PC-3 (cell line): ENCODE results near the gene CTAG2. TPM values are rescaled to one million over a fixed set of nuclear protein-coding genes. Genes with fewer than 3 reads are reported as not detected.

ENCODE experiments used
- ATAC-seq: fragments of 200-7000 bp; cut with Tn5 transposase; 2 replicates; pipeline ENCODE4 v1.9.1; 2020; ENCODE audit warnings: mild to moderate bottlenecking, moderate library complexity
- BruUV-seq: library from RNA; stranded (reverse); fragments of 400-500 nt; replicated peaks from 2 replicates; lab custom pipeline; 2021; lab: Mats Ljungman, UMichigan
- CTCF ChIA-PET: fragments of 300-600 bp; sonication (Branson Sonifier 250); formaldehyde crosslinking; loops from one replicate; lab custom pipeline; 2022; ENCODE audit warnings: antibody characterized with exemption; lab: Charles Lee
- POLR2A ChIA-PET: fragments of 300-600 bp; sonication (Branson Sonifier 250); formaldehyde crosslinking; loops from one replicate; lab custom pipeline; 2022; ENCODE audit warnings: antibody characterized with exemption; ENCODE audit not compliant: unreplicated experiment; lab: Charles Lee
- DNase-seq: peaks from one replicate; pipeline ENCODE4 v3.0.0-alpha.2; 2015
- H2AFZ ChIP-seq: fragments of 300-600 bp; sonication (generic); 2 replicates; pipeline ENCODE4 v1.6.0; 2016; ENCODE audit warnings: antibody characterized with exemption, low read length
- H3F3A ChIP-seq: fragments of 300-600 bp; sonication (generic); one replicate; pipeline ENCODE4 v1.6.0; 2017; ENCODE audit warnings: antibody characterized with exemption, low read length, control low read depth, mild to moderate bottlenecking; ENCODE audit not compliant: unreplicated experiment
- H3K27ac ChIP-seq: fragments of 300-600 bp; sonication (generic); 2 replicates; pipeline ENCODE4 v1.5.1; 2016; ENCODE audit warnings: mild to moderate bottlenecking, low read length
- H3K27me3 ChIP-seq: fragments of 300-600 bp; sonication (generic); 2 replicates; pipeline ENCODE4 v1.6.1; 2016; ENCODE audit warnings: low read length, mixed read lengths
- H3K36me3 ChIP-seq: fragments of 300-600 bp; sonication (generic); 2 replicates; pipeline ENCODE4 v1.6.1; 2016; ENCODE audit warnings: low read depth, mixed run types, low read length, mixed read lengths
- H3K4me1 ChIP-seq: fragments of 300-600 bp; sonication (generic); 2 replicates; pipeline ENCODE4 v1.5.1; 2016; ENCODE audit warnings: low read length; ENCODE audit not compliant: insufficient read depth
- H3K4me2 ChIP-seq: fragments of 300-600 bp; sonication (generic); 2 replicates; pipeline ENCODE4 v1.6.0; 2016; ENCODE audit warnings: low read length
- H3K4me3 ChIP-seq: fragments of 300-600 bp; sonication (generic); 2 replicates; pipeline ENCODE4 v1.5.1; 2016; ENCODE audit warnings: mild to moderate bottlenecking, low read length, mixed read lengths
- H3K79me2 ChIP-seq: fragments of 300-600 bp; sonication (generic); 2 replicates; pipeline ENCODE4 v1.6.1; 2017; ENCODE audit warnings: low read length, mixed read lengths
- H3K9ac ChIP-seq: fragments of 300-600 bp; sonication (generic); 2 replicates; pipeline ENCODE4 v1.6.0; 2016; ENCODE audit warnings: mild to moderate bottlenecking, low read length
- H3K9me2 ChIP-seq: fragments of 300-600 bp; sonication (generic); replicated peaks from 2 replicates; pipeline ENCODE4 v1.6.1; 2016; ENCODE audit warnings: mixed run types, low read length, mixed read lengths
- H3K9me3 ChIP-seq: fragments of 300-600 bp; sonication (generic); 2 replicates; pipeline ENCODE4 v1.6.1; 2016; ENCODE audit warnings: low read length, mixed read lengths
- H4K20me1 ChIP-seq: fragments of 300-600 bp; sonication (generic); 2 replicates; pipeline ENCODE4 v1.6.1; 2016; ENCODE audit warnings: low read length, mixed read lengths
- EZH2 ChIP-seq: fragments of 300-600 bp; sonication (generic); IDR thresholded peaks from one replicate; pipeline ENCODE4 v1.6.1; 2017; ENCODE audit warnings: antibody characterized with exemption, mild to moderate bottlenecking, low read length; ENCODE audit not compliant: unreplicated experiment
- EZH2phosphoT487 ChIP-seq: fragments of 300-600 bp; sonication (generic); IDR thresholded peaks from 2 replicates; pipeline ENCODE4 v1.6.1; 2018; ENCODE audit warnings: mild to moderate bottlenecking, antibody characterized with exemption, low read length, borderline replicate concordance
- intact Hi-C: fragments of 100-400 bp; cut with micrococcal nuclease; formaldehyde crosslinking; loops from 2 replicates; pipeline ENCODE4 v1.9.0; 2023
- total RNA-seq: library from RNA; depleted of rRNA; stranded (reverse); fragments of >200 nt; gene quantifications from 2 replicates; pipeline ENCODE4 v1.2.3, GENCODE V29; 2014
- TF ChIP-seq, protein P1 (sequence below): fragments of 300-600 bp; sonication (generic); conservative IDR thresholded peaks from 2 replicates; pipeline ENCODE4 v1.5.1; 2017; ENCODE audit warnings: antibody characterized with exemption, low read depth, mild to moderate bottlenecking, low read length

CTAG2 gene
- total RNA-seq, 1 experiment from 2014 or later = not detected

GRCh38 chrX:154605566-154605965 is 47.8 kb downstream of the CTAG2 start:
- TF ChIP-seq, protein P1, sequence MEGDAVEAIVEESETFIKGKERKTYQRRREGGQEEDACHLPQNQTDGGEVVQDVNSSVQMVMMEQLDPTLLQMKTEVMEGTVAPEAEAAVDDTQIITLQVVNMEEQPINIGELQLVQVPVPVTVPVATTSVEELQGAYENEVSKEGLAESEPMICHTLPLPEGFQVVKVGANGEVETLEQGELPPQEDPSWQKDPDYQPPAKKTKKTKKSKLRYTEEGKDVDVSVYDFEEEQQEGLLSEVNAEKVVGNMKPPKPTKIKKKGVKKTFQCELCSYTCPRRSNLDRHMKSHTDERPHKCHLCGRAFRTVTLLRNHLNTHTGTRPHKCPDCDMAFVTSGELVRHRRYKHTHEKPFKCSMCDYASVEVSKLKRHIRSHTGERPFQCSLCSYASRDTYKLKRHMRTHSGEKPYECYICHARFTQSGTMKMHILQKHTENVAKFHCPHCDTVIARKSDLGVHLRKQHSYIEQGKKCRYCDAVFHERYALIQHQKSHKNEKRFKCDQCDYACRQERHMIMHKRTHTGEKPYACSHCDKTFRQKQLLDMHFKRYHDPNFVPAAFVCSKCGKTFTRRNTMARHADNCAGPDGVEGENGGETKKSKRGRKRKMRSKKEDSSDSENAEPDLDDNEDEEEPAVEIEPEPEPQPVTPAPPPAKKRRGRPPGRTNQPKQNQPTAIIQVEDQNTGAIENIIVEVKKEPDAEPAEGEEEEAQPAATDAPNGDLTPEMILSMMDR = no peak
- TF ChIP-seq EZH2 = no peak
- TF ChIP-seq EZH2phosphoT487 = no peak
- CTCF ChIA-PET = no interaction called here
- no peaks in the 10 kb centered on the region for H3K9me2 ChIP-seq
- no peaks in the 10 kb centered on the region for H3K79me2 ChIP-seq
- no peaks in the 10 kb centered on the region for H3K27me3 ChIP-seq
- intact Hi-C loops = no loop called here
- no peak overlapping the region for H3K4me2 ChIP-seq
- POLR2A ChIA-PET = no interaction called here
- H3K27ac ChIP-seq = no peak overlapping the region
- H3K36me3 ChIP-seq = no peaks in the 10 kb centered on the region
- H3K4me3 ChIP-seq = no peak overlapping the region
- H3K9ac ChIP-seq = no peak overlapping the region
- BruUV-seq = no TSS peak
- H3K9me3 ChIP-seq = no peaks in the 10 kb centered on the region
- no peak for DNase-seq
- H4K20me1 ChIP-seq = no peaks in the 10 kb centered on the region
- ATAC-seq = no peak
- H3F3A ChIP-seq = no peaks in the 10 kb centered on the region
- no peak overlapping the region for H2AFZ ChIP-seq
- peaks cover 56% of the 10 kb centered on the region for H3K4me1 ChIP-seq

DNA sequence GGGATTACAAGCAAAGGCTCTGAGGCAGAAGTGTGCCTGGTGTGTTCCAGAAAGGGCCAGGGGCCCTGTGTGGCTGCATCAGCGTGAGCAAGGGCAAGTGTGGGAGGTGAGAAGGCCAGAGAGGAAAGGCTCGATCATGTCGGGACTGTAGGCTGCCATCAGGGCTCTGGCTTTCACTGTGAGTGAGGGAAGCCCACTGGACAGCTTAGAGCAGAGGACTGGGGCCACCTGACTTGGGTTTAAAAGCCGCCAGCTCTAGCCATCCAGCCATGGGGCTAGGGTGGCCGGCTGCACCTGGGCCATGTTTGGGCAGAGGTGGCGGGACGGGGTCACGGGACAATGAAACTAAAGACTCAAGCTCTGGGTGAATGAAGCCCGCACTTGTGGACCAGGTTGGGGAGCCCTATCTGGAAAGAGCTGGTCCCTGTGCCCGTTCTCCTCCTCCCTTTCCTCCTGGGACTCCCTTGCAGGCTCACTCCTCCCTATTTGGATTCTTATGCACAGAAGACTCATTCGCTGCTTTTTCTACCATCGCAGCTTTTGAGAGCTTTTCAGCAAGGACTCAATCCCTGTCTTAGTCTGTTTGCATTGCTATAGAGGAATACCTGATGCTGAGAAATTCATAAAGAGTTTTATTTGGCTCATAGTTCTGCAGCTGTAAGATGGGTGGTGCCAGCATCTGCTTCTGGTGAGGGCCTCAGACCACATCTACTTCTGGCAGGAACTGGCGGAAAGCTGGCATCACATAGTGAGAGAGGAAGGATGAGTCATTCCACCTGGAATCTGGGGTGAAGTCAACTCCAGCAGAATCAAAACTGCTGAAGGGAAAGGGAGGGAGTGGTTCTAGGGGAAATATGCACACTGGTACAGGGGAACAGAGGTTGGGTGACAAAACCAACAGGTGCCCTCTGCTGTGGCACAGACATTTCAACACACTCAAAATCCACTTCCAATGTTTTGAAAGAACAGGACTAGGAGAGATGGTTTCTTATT is 49.6 kb downstream of the CTAG2 start:
- no peaks in the 10 kb centered on the region for H3F3A ChIP-seq
- peak overlapping the region; percentile 48 for H3K4me2 ChIP-seq
- no peaks in the 10 kb centered on the region for H3K79me2 ChIP-seq
- H3K36me3 ChIP-seq = no peaks in the 10 kb centered on the region
- H3K27ac ChIP-seq = peak overlapping the region; percentile 54
- ATAC-seq (peak; percentile 76), DNase-seq (peak; percentile 94)
- ChIA-PET POLR2A (interaction anchor here (0.5 kb wide), 1 partner anchor 104 kb away, joined by 5 read pairs; no protein-coding TSS in a partner anchor), CTCF (no interaction called here)
- intact Hi-C loops = loop anchor here (1.0 kb wide), 1 partner anchor 7 kb away; no protein-coding TSS in a partner anchor
- no peaks in the 10 kb centered on the region for H4K20me1 ChIP-seq
- no peak overlapping the region for H2AFZ ChIP-seq
- H3K9ac ChIP-seq = no peak overlapping the region
- TSS peak; percentile 55 for BruUV-seq
- H3K4me3 ChIP-seq = no peak overlapping the region; the same call in 1 of the 2 replicates
- peaks cover 67% of the 10 kb centered on the region for H3K4me1 ChIP-seq
- H3K27me3 ChIP-seq = no peaks in the 10 kb centered on the region
- no peaks in the 10 kb centered on the region for H3K9me3 ChIP-seq
- H3K9me2 ChIP-seq = no peaks in the 10 kb centered on the region
- no peak for TF ChIP-seq EZH2phosphoT487
- TF ChIP-seq, protein P1 = no peak
- no peak for TF ChIP-seq EZH2
